Fibroblast of upper back skin (primary cell): ENCODE results near the gene AUTS2.
A peak's percentile ranks its signal among the peaks of the same experiment; 100 is the strongest.

Experiments
- DNase-seq: peaks from one replicate; pipeline ENCODE4 v3.0.0-alpha.2; 2013

AUTS2 gene

GRCh38 chr7:70744492-70744891 lies 1146.2 kb downstream of the AUTS2 start:
- DNase-seq = no peak

GRCh38 chr7:70749831-70750230 lies 1151.6 kb downstream of the AUTS2 start:
- DNase-seq = no peak

GRCh38 chr7:70751895-70752294 lies 1153.6 kb downstream of the AUTS2 start:
- DNase-seq = no peak

GRCh38 chr7:70752794-70753241 lies 1154.5 kb downstream of the AUTS2 start:
- DNase-seq = peak; percentile 78

GRCh38 chr7:70756789-70757188 lies 1158.5 kb downstream of the AUTS2 start:
- DNase-seq = no peak

- peak; percentile 58 for DNase-seq
These were observed 1160.4 kb downstream of the AUTS2 start for GRCh38 chr7:70758646-70759045.

GRCh38 chr7:70759674-70760073 lies 1161.4 kb downstream of the AUTS2 start:
- DNase-seq = no peak

- DNase-seq = no peak
These were observed 1163.5 kb downstream of the AUTS2 start for GRCh38 chr7:70761711-70762328.

GRCh38 chr7:70762696-70763095 lies 1164.4 kb downstream of the AUTS2 start:
- no peak for DNase-seq

- DNase-seq = no peak
These were observed 1165.9 kb downstream of the AUTS2 start for GRCh38 chr7:70763961-70764691.

- no peak for DNase-seq
These were observed 1166.5 kb downstream of the AUTS2 start for GRCh38 chr7:70764701-70765208.

- no peak for DNase-seq
These were observed 1167.4 kb downstream of the AUTS2 start for GRCh38 chr7:70765651-70766050.

- no peak for DNase-seq
These were observed 1167.8 kb downstream of the AUTS2 start for GRCh38 chr7:70766109-70766508.

- DNase-seq = no peak
These were observed 1168.4 kb downstream of the AUTS2 start for GRCh38 chr7:70766694-70767093.

GRCh38 chr7:70770154-70770553 lies 1171.9 kb downstream of the AUTS2 start:
- DNase-seq = no peak

- DNase-seq = no peak
These were observed 1173.2 kb downstream of the AUTS2 start for GRCh38 chr7:70771451-70771850.

GRCh38 chr7:70772891-70773290 lies 1174.6 kb downstream of the AUTS2 start:
- DNase-seq = no peak

- DNase-seq = no peak
These were observed 1175.1 kb downstream of the AUTS2 start for GRCh38 chr7:70773406-70773805.

GRCh38 chr7:70774950-70775527 lies 1176.8 kb downstream of the AUTS2 start:
- no peak for DNase-seq

GRCh38 chr7:70775570-70776156 lies 1177.4 kb downstream of the AUTS2 start:
- peak; percentile 71 for DNase-seq

GRCh38 chr7:70776627-70777101 lies 1178.4 kb downstream of the AUTS2 start:
- peak; percentile 46 for DNase-seq

GRCh38 chr7:70777251-70777650 lies 1179.0 kb downstream of the AUTS2 start:
- DNase-seq = no peak

GRCh38 chr7:70778585-70778984 lies 1180.3 kb downstream of the AUTS2 start:
- no peak for DNase-seq
